ENCODE results near the gene PLA2G4E.

The PLA2G4E gene

DNA sequence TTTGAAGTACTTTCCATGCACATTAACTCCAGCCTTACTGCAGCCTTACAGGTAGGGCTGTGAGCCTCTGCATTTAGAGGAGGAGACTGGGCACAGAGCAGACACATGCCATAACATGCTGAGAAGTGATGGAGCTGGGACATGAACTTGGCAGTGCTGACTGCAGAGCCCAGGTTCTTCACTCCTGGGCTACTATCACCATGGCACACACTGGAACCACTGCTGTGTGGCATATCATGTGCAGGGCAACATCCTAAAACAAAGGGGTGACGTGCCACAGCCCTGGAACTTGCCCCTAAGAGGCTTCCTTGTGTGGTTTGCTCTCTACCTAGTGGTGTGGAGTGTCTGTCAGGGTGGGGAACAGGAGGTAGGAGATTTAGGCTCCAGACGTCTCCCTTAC, 73.9 kb downstream of the PLA2G4E start:
- ChIA-PET CTCF (no interaction called here), POLR2A (no interaction called here)
- no peak for DNase-seq (ENCODE audit: extremely low spot score)
- TF ChIP-seq NFRKB (IDR thresholded peaks at IDR 0.05), result no peak
- no peak for TF ChIP-seq SP1 (IDR thresholded peaks at IDR 0.05)
- TF ChIP-seq ZNF384 (IDR thresholded peaks at IDR 0.05), result no peak

DNA sequence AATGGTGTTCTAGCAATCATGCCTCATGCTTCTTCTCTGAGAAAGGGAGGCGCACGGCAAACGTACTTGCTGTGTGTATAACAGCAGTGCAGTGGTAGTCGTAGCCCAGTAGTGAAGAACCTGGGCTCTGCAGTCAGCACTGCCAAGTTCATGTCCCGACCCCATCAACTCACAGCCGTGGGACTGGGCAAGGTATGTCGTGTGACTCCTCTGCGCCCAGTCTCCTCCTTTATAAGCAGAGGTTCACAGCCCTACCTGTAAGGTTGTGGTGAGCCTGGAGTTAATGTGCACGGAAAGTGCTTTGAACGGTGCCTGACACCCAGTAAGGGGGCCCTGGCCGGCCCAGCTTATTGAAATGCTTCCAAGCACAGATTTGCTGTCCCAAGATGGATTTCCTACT, 75.1 kb downstream of the PLA2G4E start:
- CTCF ChIA-PET, result no interaction called here
- no peak for TF ChIP-seq BHLHE40 (IDR thresholded peaks at IDR 0.05; ENCODE audit: borderline replicate concordance)
- TF ChIP-seq ZNF384 (IDR thresholded peaks at IDR 0.05), result no peak
- no peak for TF ChIP-seq FOXA1 (IDR thresholded peaks at IDR 0.05)
- no peak for TF ChIP-seq NFRKB (IDR thresholded peaks at IDR 0.05)
- TF ChIP-seq SUZ12 (IDR thresholded peaks at IDR 0.05), result no peak
- TF ChIP-seq PKNOX1 (IDR thresholded peaks at IDR 0.05), result no peak
- POLR2A ChIA-PET, result no interaction called here
- DNase-seq (ENCODE audit: extremely low spot score), result no peak

DNA sequence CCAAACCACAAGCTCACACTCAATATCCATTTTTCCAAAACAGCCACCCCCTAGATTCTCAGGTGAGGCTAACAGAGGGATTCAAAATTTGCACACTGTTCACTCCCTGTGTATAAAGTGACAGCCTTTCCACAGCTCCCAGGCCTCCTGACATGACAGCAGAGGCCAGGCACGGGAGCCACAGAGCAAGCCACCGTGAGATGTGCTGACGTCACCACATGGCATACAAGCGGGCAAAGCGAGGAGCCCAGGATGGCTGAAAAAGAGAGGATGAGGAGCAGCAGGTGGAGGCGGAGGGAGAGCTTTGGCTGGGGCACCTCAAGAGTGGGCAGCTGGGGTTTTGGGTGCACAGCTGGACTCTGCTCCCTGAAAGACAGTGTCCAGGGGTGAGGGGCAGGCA, 75.6 kb downstream of the PLA2G4E start:
- TF ChIP-seq LEF1 (IDR thresholded peaks at IDR 0.05; ENCODE audit: borderline replicate concordance) (no peak), ARNT (IDR thresholded peaks at IDR 0.05) (no peak), TARDBP (IDR thresholded peaks at IDR 0.05) (no peak), ELF4 (IDR thresholded peaks at IDR 0.05) (no peak), FOXM1 (IDR thresholded peaks at IDR 0.05; ENCODE audit: borderline replicate concordance) (no peak), L3MBTL2 (conservative IDR thresholded peaks at IDR 0.05) (no peak), FOXA1 (IDR thresholded peaks at IDR 0.05) (no peak), NFRKB (IDR thresholded peaks at IDR 0.05) (no peak), CTBP1 (IDR thresholded peaks at IDR 0.05; ENCODE audit: borderline replicate concordance) (no peak), SP1 (IDR thresholded peaks at IDR 0.05) (no peak), BHLHE40 (IDR thresholded peaks at IDR 0.05; ENCODE audit: borderline replicate concordance) (no peak), HDGF (IDR thresholded peaks at IDR 0.05; ENCODE audit: borderline replicate concordance) (no peak), SUZ12 (IDR thresholded peaks at IDR 0.05) (no peak), ZNF384 (IDR thresholded peaks at IDR 0.05) (no peak), FOXK2 (IDR thresholded peaks at IDR 0.05) (no peak), PKNOX1 (IDR thresholded peaks at IDR 0.05) (no peak)
- POLR2A ChIA-PET, result no interaction called here
- no peak for DNase-seq (ENCODE audit: extremely low spot score)
- CTCF ChIA-PET, result no interaction called here

- ChIA-PET POLR2A (no interaction called here), CTCF (no interaction called here)
- DNase-seq (ENCODE audit: extremely low spot score), result no peak
- TF ChIP-seq FOXK2 (IDR thresholded peaks at IDR 0.05) (no peak), PKNOX1 (IDR thresholded peaks at IDR 0.05) (no peak), FOXA1 (IDR thresholded peaks at IDR 0.05) (no peak), NFRKB (IDR thresholded peaks at IDR 0.05) (no peak), CTBP1 (IDR thresholded peaks at IDR 0.05; ENCODE audit: borderline replicate concordance) (no peak), TARDBP (IDR thresholded peaks at IDR 0.05) (no peak), L3MBTL2 (conservative IDR thresholded peaks at IDR 0.05) (no peak), ARNT (IDR thresholded peaks at IDR 0.05) (no peak), ELF4 (IDR thresholded peaks at IDR 0.05) (no peak), FOXM1 (IDR thresholded peaks at IDR 0.05; ENCODE audit: borderline replicate concordance) (no peak), HDGF (IDR thresholded peaks at IDR 0.05; ENCODE audit: borderline replicate concordance) (no peak), BHLHE40 (IDR thresholded peaks at IDR 0.05; ENCODE audit: borderline replicate concordance) (no peak)
These were observed 76.4 kb downstream of the PLA2G4E start for GRCh38 chr15:41944313-41944940.

- CTCF ChIA-PET, result no interaction called here
- TF ChIP-seq CTBP1 (IDR thresholded peaks at IDR 0.05; ENCODE audit: borderline replicate concordance) (no peak), LEF1 (IDR thresholded peaks at IDR 0.05; ENCODE audit: borderline replicate concordance) (no peak)
- POLR2A ChIA-PET, result no interaction called here
- DNase-seq (ENCODE audit: extremely low spot score), result no peak
These were observed 77.1 kb downstream of the PLA2G4E start for GRCh38 chr15:41943543-41944312.

GRCh38 chr15:41942886-41943285, 78.0 kb downstream of the PLA2G4E start:
- ChIA-PET CTCF (no interaction called here), POLR2A (no interaction called here)
- TF ChIP-seq FOXK2 (IDR thresholded peaks at IDR 0.05), result no peak
- no peak for TF ChIP-seq NFRKB (IDR thresholded peaks at IDR 0.05)
- TF ChIP-seq SUZ12 (IDR thresholded peaks at IDR 0.05), result no peak
- TF ChIP-seq CTBP1 (IDR thresholded peaks at IDR 0.05; ENCODE audit: borderline replicate concordance), result no peak
- TF ChIP-seq SP1 (IDR thresholded peaks at IDR 0.05), result no peak
- TF ChIP-seq ELF4 (IDR thresholded peaks at IDR 0.05), result no peak
- no peak for TF ChIP-seq TARDBP (IDR thresholded peaks at IDR 0.05)
- no peak for TF ChIP-seq FOXA1 (IDR thresholded peaks at IDR 0.05)
- no peak for DNase-seq (ENCODE audit: extremely low spot score)
